Loucy (cell line): ENCODE data around the gene RAB31.

ENCODE experiments used
- EZH2phosphoT487 ChIP-seq: fragments of 200-600 bp; IDR thresholded peaks from 2 replicates; pipeline ENCODE4 v1.6.1; 2018; ENCODE audit warnings: antibody characterized with exemption, mild to moderate bottlenecking, moderate library complexity, borderline replicate concordance
- TF ChIP-seq, protein P1 (sequence below): fragments of 200-600 bp; sonication (generic); conservative IDR thresholded peaks from 2 replicates; pipeline ENCODE4 v1.5.1; 2014; ENCODE audit warnings: mild to moderate bottlenecking, antibody characterized with exemption, low read length

DNA sequence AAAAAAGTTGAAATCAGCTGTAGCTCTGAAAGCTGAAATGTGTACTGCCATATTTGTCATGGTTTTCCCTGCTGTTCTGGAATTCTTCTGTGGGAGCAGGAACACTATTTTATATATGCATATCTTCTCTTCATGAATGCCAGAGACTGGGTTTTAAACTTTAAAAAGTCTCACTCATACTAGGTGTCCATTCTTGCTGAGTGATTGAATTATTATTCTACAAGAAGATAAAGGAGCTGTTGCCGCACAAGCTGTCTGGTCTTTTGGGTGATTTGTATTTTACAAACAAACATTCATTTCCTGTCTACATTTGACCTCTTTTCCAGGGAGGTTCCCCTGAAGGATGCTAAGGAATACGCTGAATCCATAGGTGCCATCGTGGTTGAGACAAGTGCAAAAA lies 137.2 kb downstream of the RAB31 start:
- TF ChIP-seq, protein P1, sequence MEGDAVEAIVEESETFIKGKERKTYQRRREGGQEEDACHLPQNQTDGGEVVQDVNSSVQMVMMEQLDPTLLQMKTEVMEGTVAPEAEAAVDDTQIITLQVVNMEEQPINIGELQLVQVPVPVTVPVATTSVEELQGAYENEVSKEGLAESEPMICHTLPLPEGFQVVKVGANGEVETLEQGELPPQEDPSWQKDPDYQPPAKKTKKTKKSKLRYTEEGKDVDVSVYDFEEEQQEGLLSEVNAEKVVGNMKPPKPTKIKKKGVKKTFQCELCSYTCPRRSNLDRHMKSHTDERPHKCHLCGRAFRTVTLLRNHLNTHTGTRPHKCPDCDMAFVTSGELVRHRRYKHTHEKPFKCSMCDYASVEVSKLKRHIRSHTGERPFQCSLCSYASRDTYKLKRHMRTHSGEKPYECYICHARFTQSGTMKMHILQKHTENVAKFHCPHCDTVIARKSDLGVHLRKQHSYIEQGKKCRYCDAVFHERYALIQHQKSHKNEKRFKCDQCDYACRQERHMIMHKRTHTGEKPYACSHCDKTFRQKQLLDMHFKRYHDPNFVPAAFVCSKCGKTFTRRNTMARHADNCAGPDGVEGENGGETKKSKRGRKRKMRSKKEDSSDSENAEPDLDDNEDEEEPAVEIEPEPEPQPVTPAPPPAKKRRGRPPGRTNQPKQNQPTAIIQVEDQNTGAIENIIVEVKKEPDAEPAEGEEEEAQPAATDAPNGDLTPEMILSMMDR = no peak
- TF ChIP-seq EZH2phosphoT487 = no peak
